LNCaP clone FGC (cell line): ENCODE results near the gene ARHGEF26.

Experiments used
- DNase-seq: peaks from one replicate; pipeline ENCODE4 v3.0.0-alpha.2; 2011; ENCODE audit warnings: low read depth
- H3K4me3 ChIP-seq: 2 replicates; pipeline ENCODE4 v1.5.1; 2011; ENCODE audit warnings: mild to moderate bottlenecking, low read depth, low read length, control low read depth
- TF ChIP-seq, protein P1 (sequence below): IDR thresholded peaks from 2 replicates; pipeline ENCODE4 v1.5.1; 2012; ENCODE audit warnings: mild to moderate bottlenecking; ENCODE audit not compliant: control insufficient read depth, insufficient read depth; ENCODE audit errors: extremely low read depth

Gene ARHGEF26

DNA sequence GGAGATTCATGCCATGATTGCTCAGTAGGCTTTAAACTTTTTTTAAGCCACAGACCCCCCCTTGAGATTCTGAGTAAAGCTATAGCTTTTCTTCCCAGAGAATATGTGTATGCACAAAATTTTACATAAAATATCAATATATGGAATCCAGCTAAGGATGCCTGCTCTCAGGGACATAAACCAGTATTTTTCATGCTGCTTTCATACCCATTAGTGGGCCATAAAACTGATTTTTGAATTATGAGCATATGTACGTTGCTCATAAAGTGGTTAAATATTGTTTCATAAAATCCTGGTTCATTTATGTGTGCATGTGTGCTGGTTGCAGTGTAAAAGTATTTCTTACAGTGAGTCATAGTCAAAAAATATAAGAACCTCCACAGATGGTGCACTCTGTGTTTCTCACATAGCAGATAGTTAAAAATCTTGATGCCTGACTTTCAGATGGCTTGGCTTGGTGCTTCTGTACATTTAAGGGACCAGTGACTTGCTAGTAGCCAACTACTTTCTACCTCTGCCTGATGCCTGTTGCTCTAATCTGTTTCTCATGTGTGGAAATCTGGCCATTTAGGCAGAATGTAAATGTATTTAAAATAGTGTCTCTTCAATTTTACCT lies 71.9 kb downstream of the ARHGEF26 start:
- no peak overlapping the region for H3K4me3 ChIP-seq
- TF ChIP-seq, protein P1, sequence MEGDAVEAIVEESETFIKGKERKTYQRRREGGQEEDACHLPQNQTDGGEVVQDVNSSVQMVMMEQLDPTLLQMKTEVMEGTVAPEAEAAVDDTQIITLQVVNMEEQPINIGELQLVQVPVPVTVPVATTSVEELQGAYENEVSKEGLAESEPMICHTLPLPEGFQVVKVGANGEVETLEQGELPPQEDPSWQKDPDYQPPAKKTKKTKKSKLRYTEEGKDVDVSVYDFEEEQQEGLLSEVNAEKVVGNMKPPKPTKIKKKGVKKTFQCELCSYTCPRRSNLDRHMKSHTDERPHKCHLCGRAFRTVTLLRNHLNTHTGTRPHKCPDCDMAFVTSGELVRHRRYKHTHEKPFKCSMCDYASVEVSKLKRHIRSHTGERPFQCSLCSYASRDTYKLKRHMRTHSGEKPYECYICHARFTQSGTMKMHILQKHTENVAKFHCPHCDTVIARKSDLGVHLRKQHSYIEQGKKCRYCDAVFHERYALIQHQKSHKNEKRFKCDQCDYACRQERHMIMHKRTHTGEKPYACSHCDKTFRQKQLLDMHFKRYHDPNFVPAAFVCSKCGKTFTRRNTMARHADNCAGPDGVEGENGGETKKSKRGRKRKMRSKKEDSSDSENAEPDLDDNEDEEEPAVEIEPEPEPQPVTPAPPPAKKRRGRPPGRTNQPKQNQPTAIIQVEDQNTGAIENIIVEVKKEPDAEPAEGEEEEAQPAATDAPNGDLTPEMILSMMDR, result no peak
- no peak for DNase-seq

DNA sequence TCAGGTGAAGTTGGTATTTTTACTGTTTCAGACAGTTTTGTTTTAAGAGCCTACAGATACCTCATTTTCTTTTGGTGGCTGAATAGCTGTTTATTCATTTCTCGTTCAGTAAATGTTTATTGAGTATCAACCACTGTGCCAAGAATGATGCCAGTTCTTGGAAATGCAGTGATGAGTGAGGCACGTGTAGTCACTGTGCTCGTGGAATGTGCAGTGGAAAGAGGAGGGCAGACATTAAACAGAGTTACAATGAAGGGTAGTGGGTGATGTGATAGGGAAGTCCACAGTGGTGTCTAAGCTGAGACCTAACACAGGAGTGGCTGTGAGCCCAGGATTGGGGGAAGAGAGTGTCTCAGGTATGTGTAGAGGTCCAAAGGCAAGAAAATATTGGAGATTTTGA lies 73.7 kb downstream of the ARHGEF26 start:
- no peak overlapping the region for H3K4me3 ChIP-seq
- no peak for DNase-seq
- TF ChIP-seq, protein P1, result no peak

DNA sequence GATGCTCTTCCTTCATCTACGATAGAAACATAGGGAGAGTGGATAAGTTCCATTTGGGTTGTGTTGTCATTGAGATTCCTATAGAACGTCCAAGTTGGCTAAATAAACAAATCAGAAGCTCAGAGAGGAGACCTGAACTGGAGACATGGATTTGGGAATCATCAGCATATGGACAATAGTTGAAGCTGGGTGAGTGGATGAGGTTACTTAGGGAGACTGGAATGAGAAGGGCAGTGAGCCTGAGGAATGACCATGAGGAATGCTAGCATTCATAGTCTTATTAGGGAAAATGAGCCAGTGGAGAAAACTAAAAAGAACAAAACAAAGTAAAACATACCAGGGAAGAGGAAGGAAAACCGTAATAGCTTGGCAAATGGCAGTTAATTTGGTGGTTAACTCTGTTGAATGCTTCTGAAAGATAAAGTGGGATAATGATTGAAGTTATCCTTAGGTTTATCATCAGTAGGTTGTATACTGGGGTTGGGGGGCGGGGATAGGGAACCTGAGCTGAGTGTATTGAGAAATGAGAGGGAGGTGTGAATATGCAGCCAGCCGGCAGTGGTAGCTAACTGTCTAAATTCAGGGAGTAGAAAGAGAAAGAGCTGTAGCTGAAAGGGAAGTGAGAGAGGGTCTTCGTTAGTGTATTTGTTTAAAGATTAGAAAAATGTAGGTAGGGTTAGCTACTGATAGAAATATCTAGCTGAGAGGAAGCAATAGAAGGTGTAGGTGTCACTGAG lies 74.6 kb downstream of the ARHGEF26 start:
- DNase-seq, result no peak
- no peak overlapping the region for H3K4me3 ChIP-seq
- TF ChIP-seq, protein P1, result no peak

DNA sequence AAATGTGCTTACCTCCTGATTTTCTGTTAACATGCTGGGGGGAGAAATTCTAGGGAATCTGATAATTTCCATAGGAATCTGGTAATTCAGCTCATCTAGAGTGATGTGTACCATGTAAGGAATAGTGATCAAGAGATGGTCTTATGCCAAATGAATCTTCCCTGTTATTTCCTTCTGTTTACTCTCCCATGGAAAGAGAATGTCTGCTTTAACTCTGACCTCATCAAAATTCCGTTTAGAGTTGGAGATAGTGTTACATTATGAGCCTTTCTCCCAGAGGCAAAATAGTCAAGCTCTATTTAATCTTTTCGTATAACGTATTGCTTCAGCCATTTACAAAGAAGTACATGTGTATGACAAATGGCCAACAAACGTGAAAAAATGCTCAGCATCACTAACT lies 76.6 kb downstream of the ARHGEF26 start:
- TF ChIP-seq, protein P1, result no peak
- no peak overlapping the region for H3K4me3 ChIP-seq
- DNase-seq, result no peak

DNA sequence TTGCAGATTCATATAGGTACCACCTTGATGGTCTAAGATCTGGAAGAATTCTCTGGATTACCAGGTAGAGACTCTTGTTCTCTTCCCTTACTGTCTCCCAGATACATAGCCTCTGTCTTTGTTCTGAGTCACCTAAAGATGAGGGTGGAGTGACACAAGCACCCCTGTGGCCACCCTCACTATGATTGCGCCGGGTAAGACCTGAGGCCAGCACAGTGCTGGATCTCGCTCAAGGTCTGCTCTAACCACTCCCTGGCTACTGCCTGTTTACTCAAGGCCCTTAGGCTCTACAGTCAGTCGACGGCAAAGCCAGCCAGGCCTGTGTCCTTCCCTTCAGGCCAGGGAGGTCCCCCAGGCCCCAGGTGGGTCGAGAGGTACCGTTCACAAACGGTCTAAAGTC lies 88.3 kb downstream of the ARHGEF26 start:
- TF ChIP-seq, protein P1, result no peak
- H3K4me3 ChIP-seq, result no peak overlapping the region
- no peak for DNase-seq

DNA sequence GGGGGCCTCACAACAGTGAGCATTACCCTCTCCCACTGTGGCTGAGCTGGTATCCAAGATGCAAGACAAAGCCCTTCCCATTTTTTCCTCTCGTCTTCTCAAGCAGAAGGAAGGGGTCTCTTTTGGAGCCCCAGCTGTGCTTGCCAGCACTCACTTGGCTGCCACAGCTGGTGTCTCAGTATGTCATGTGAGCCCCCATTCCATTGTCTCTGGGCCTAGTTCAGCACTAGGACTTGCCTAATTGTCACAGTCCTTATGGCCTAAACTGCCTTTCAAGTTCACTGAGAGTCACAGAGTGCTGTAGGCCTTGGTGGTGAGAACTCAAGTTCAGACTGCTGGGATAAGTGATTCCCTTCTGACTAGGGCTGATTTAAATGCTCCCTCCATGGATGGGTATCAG lies 89.8 kb downstream of the ARHGEF26 start:
- H3K4me3 ChIP-seq, result no peak overlapping the region
- no peak for DNase-seq
- TF ChIP-seq, protein P1, result no peak
